ENCODE results near the gene CDYL.

DNA sequence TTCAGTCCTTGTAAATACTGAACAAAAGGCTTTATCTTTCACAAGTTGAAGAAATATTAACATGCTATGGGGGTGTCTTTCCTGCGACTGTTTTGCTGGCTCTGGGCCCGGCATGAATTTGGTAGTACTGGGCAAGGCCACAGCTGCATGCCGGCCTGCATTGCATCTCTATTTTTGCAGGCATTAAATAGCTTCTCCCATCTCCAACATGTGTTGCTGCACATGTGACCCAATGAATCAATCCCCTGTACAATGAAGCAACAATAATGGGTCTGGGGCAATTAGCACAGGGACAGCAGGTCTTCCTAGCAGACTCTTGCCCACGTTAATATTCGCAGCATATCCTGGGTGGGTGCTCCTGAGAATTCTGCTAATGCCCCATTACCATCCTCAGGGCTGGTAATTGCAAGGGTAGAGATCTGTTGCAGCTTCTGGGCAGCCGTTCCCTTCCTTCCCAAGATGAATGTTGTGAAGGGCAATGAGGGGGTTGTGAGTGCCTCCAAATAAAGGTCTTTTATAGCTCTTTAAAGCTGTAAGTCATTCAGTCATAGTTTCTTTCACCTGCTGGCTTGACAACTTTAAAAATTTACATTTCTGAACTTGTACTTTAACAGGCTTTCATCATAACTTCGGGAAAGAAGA is 24.3 kb upstream of the CDYL start:
- TF ChIP-seq, protein P1, sequence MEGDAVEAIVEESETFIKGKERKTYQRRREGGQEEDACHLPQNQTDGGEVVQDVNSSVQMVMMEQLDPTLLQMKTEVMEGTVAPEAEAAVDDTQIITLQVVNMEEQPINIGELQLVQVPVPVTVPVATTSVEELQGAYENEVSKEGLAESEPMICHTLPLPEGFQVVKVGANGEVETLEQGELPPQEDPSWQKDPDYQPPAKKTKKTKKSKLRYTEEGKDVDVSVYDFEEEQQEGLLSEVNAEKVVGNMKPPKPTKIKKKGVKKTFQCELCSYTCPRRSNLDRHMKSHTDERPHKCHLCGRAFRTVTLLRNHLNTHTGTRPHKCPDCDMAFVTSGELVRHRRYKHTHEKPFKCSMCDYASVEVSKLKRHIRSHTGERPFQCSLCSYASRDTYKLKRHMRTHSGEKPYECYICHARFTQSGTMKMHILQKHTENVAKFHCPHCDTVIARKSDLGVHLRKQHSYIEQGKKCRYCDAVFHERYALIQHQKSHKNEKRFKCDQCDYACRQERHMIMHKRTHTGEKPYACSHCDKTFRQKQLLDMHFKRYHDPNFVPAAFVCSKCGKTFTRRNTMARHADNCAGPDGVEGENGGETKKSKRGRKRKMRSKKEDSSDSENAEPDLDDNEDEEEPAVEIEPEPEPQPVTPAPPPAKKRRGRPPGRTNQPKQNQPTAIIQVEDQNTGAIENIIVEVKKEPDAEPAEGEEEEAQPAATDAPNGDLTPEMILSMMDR (IDR thresholded peaks at IDR 0.05) = no peak
- no peak for TF ChIP-seq POLR2A (IDR thresholded peaks at IDR 0.05)

Measured in body of pancreas (tissue), 4 donors.